NCI-H1694 (cell line): Measurements from ENCODE around the gene DHRSX.
"Not testable (repeated sequence)": the region's sequence is repeated elsewhere in the genome, so short reads cannot be mapped to it uniquely, and the experiment has no call there.

Source experiments
- DNase-seq: peaks from one replicate; lab custom pipeline; 2025; lab: John Stamatoyannopoulos, UW

DHRSX gene

GRCh38 chrX:2395261-2395992 lies 105.3 kb downstream of the DHRSX start:
- DNase-seq = no peak

- DNase-seq = no peak
These were observed 108.7 kb downstream of the DHRSX start for GRCh38 chrX:2391869-2392606.

GRCh38 chrX:2390754-2391153 lies 110.0 kb downstream of the DHRSX start:
- DNase-seq = no peak

DNA sequence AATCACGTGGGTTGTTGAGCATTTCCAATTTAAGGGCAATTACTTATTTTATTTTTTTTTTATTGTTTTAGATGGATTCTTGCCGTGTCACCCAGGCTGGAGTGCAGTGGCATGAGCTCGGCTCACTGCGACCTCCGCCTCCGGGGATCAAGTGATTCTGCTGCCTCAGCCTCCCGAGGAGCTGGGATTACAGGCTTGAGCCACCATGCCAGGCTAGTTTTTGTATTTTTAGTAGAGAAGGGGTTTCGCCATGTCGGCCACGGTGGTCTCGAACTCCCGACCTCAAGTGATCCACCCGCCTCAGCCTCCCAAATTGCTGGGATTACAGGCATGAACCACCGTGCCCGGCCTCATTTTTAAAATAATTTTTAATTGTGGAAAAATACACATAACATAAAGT lies 111.0 kb downstream of the DHRSX start:
- DNase-seq = not testable (repeated sequence)

GRCh38 chrX:2389324-2389723 lies 111.5 kb downstream of the DHRSX start:
- DNase-seq = no peak

DNA sequence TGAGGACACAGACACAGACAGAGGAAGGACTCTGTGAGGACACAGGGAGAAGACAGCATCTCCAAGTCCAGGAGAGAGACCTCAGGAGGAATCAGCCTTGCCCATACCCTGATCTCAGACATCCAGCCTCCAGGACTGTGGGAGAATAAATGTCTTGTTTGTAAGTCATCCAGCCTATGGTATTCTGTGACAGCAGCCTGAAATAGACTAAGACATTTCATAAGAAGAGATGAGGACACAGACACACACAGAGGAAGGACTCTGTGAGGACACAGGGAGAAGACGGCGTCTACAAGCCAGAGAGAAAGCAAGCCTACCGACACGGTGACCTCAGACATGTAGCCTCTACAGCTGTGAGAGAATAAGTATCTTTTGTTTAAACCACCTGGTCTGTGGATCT lies 112.1 kb downstream of the DHRSX start:
- DNase-seq = no peak

DNA sequence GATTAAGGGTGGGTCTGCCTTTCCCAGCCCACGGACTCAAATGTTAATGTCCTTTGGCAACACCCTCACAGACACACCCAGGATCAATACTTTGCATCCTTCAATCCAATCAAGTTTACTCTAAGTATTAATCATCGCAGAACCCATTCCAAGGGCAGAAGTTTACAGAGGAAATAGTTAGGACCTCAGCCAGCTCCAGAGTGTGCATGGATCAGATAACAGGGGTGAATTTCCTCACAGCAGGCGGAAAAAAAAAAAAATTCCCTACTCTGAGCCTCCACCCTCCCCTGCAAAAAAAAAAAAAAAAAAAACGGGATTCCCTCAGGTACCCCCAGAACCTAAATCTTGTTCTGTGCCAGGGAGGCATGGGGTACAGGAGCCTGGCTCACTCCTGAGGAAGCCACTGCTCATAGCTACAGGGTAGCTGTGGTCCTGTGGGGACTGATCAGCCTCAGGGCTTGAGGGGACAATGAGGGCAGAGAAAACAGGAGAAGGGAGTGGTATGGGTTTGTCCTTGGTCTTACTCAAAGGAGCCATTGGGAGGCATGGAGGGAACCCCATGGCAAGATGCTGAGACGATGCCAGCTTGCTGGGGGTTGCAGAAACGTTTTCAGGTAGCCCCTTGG lies 113.0 kb downstream of the DHRSX start:
- no peak for DNase-seq

DNA sequence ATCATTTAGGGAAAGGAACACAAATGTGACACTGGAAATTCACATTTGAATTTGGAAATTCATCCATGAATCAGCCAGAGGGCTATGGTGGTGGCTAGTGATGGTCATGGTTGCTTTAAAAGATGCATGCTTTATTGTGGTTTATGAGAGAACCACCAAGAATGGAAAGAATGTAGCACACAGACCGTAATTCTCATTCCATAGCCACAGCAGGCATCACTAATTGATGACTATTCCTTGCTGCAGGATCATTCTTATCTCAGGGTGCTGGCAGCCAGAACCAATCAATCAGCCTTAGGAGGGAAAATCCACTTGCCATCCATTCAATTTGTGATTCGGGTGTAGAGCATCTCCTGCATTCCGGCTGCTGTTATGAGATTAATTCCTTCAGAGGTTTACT lies 115.6 kb downstream of the DHRSX start:
- DNase-seq = no peak

DNA sequence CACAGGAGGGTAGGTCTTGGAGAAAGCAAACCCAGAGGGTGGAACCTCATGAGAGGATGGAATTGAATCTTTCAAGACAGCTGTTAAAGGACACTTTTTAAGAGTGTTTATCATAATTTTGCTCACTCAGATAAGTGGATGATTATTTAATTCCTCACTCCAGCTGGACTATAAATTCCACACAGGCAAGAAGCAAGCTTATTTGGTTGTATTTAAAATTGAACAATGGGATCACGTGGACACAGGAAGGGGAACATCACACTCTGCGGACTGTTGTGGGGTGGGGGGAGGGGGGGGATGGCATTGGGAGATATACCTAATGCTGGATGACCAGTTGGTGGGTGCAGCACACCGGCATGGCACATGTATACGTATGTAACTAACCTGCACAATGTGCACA lies 116.3 kb downstream of the DHRSX start:
- DNase-seq = no peak

DNA sequence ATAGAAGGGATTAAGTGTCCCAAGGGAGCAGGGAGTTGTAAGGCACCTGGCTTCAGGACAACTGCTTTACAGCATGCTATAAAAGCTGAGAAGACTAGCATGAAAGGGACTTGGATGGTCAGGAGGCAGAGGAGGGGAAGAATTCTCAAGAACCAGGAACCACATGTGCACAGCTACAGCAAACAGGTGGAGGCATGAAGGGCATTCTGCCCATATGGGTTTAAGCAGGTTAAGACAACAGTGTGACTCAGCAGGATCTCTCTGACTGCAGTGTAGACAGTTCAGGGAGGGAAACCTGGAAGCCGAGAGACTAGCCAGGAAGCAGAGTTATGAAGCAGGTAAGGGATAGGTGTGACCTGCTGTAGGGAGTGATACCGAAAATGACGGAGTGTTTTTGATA lies 117.0 kb downstream of the DHRSX start:
- no peak for DNase-seq

- no peak for DNase-seq
These were observed 117.6 kb downstream of the DHRSX start for GRCh38 chrX:2383144-2383543.

DNA sequence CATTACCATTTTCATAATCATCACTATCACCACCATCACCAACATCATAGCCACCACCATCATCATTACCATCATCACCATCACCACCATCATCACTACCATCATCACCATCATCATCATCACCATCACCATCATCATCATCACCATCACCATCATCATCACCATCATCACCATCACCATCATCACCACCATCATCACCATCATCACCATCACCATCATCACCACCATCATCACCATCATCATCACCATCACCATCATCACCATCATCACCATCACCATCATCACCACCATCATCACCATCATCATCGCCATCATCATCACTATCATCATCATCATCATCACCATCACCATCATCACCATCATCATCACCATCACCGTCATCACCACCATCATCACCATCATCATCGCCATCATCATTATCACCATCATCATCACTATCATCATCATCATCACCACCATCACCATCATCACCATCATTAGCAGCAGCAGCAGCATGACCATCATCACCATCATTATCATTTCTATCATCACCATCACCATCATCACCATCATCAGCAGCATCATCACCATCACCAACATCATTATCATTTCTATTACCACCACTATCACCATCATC lies 118.2 kb downstream of the DHRSX start:
- DNase-seq = not testable (repeated sequence)

GRCh38 chrX:2376166-2376565 lies 124.6 kb downstream of the DHRSX start:
- DNase-seq = no peak

- DNase-seq = no peak
These were observed 126.7 kb downstream of the DHRSX start for GRCh38 chrX:2374086-2374485.

GRCh38 chrX:2373615-2374014 lies 127.2 kb downstream of the DHRSX start:
- DNase-seq = no peak

- no peak for DNase-seq
These were observed 129.6 kb downstream of the DHRSX start for GRCh38 chrX:2371026-2371711.

DNA sequence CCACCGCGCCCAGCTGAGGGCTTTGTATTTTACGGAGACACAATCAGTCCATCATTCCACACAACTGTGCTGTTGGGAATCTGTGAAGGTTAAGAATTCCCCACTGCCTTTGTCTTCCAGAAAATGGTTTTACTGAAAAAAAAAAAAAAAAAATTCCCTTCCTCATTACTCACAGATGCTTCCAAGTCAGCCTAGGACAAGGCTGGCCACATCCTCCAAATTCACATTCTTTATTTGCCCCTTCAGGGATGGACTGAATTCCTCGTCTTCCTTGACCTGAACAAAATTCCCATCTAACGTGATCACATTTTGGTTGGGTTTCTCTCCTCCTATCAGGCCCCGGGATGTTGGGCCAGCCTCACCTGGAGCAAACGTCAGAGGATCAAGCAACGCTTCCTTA lies 130.3 kb downstream of the DHRSX start:
- DNase-seq = no peak

DNA sequence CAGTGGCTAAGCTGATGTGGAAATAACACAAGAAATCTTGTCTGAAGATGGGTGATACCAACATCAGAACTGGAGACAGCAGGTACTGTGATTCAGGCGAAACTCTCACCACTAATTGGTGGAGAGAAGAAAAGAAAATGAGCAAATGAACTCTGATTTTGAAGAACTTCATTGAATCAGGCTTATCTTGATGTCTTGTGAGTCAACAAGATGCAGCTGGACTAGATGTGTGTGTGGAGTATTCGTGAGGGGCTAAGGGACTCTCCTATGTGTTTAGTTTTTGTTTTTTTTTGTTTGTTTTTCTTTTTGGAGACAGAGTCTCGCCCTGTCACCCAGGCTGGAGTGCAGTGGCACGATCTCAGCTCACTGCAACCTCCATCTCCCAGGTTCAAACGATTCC lies 131.6 kb downstream of the DHRSX start:
- no peak for DNase-seq

DNA sequence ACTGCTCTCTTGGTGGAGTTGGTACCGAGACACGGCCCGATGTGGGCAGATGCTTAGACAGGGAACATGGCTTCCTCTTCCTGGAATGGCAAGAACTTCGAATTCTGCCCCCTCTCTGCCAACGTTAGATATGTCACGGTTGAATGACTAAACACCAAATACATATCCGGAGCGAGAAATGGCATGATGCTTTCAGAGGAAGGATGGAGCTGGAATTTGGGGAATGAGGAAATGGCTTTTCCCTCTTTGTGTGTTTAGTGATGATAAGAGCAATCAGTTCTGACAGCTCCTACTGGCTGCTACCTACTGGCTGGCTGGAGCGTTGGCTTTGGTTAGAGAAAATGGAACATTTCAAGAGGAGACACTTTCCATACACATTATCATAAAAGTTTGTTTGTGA lies 140.0 kb downstream of the DHRSX start:
- no peak for DNase-seq

GRCh38 chrX:2359522-2359921 lies 141.3 kb downstream of the DHRSX start:
- DNase-seq = not testable (repeated sequence)

- DNase-seq = no peak
These were observed 148.5 kb downstream of the DHRSX start for GRCh38 chrX:2351999-2352995.
